BLaER1 treated with 17β-estradiol and CSF1 and Interleukin-3, amounts not matched to agents 10 nM and 100 nM (cell line): ENCODE results near the gene C2orf81.

ENCODE experiments used
- H3K27ac ChIP-seq, 11 experiments: shearing (Covaris generic); formaldehyde crosslinking; 2 replicates each; pipeline ENCODE4 v1.8.1; 2022
- H3K27me3 ChIP-seq, 11 experiments: shearing (Covaris generic); formaldehyde crosslinking; 2 replicates each; pipeline ENCODE4 v1.8.1; 2022
- H3K36me3 ChIP-seq, 11 experiments: shearing (Covaris generic); formaldehyde crosslinking; 2 replicates each; pipeline ENCODE4 v1.8.1; 2022
- H3K4me1 ChIP-seq, 10 experiments: shearing (Covaris generic); formaldehyde crosslinking; 2 replicates each; pipeline ENCODE4 v1.8.1; 2022
- H3K4me2 ChIP-seq, 11 experiments: shearing (Covaris generic); formaldehyde crosslinking; 2 replicates each; pipeline ENCODE4 v1.8.1; 2022
- H3K4me3 ChIP-seq, 10 experiments: shearing (Covaris generic); formaldehyde crosslinking; 2 replicates each; pipeline ENCODE4 v1.8.1; 2022
- H3K9ac ChIP-seq, 11 experiments: shearing (Covaris generic); formaldehyde crosslinking; 2 replicates each; pipeline ENCODE4 v1.8.1; 2022
- H3K9me3 ChIP-seq, 11 experiments: shearing (Covaris generic); formaldehyde crosslinking; replicated peaks in 1 of 11; 2 replicates each; pipeline ENCODE4 v1.8.1; 2022
- H4K20me1 ChIP-seq, 11 experiments: shearing (Covaris generic); formaldehyde crosslinking; 2 replicates each; pipeline ENCODE4 v1.8.1; 2022
- Cebpa-rat ChIP-seq, 11 experiments: shearing (Covaris generic); IDR thresholded peaks; 2 replicates each; pipeline ENCODE4 v1.8.1; 2022

Gene C2orf81

GRCh38 chr2:74379851-74380789 is 41.3 kb downstream of the C2orf81 start, which contains the start of gene DCTN1:
DCTN1 (minus strand) TSS chr2:74380311; CDS start chr2:74380037, 274 bp downstream.
- TF ChIP-seq Cebpa-rat (IDR thresholded peaks at IDR 0.05): no peak
- Histone ChIP-seq H3K4me3 (0 out of 20 replicates have a peak within 1 kb of the TSS, but pooled peaks of 1 of the 10 experiments have one; percentile 11), H3K4me2 (peak within 1 kb of the TSS; percentile 3 to 67 (median 48); a peak in 19 of 22 replicates), H3K36me3 (peaks cover 56 to 87% (median 70%) of the 10 kb centered on the region in 11 experiments), H4K20me1 (peaks cover 36 to 94% (median 82%) of the 10 kb centered on the region in 11 experiments; a peak in 19 of 22 replicates), H3K27ac (peak within 1 kb of the TSS in 3 of 11 experiments; percentile 7 to 35 (median 34); a peak in 2 of 22 replicates), H3K9me3 (no peaks in the 10 kb centered on the region), H3K27me3 (no peaks in the 10 kb centered on the region), H3K9ac (peak within 1 kb of the TSS in 9 of 11 experiments; percentile 3 to 65 (median 51); a peak in 15 of 22 replicates), H3K4me1 (peaks cover 23 to 41% (median 34%) of the 10 kb centered on the region in 10 experiments)

GRCh38 chr2:74378007-74378406 is 43.4 kb downstream of the C2orf81 start:
- no peaks in the 10 kb centered on the region for H3K9me3 ChIP-seq
- no peak overlapping the region for H3K27ac ChIP-seq
- TF ChIP-seq Cebpa-rat (IDR thresholded peaks at IDR 0.05): no peak
- H4K20me1 ChIP-seq: peaks cover 33 to 94% (median 82%) of the 10 kb centered on the region in 11 experiments; a peak in 20 of 22 replicates
- H3K4me3 ChIP-seq: no peak overlapping the region
- H3K9ac ChIP-seq: no peak overlapping the region
- H3K27me3 ChIP-seq: no peaks in the 10 kb centered on the region
- no peak overlapping the region for H3K4me2 ChIP-seq
- peaks cover 41 to 77% (median 55%) of the 10 kb centered on the region in 11 experiments for H3K36me3 ChIP-seq
- H3K4me1 ChIP-seq: peaks cover 37 to 59% (median 48%) of the 10 kb centered on the region in 10 experiments

GRCh38 chr2:74375838-74376237 is 45.6 kb downstream of the C2orf81 start:
- Histone ChIP-seq H3K36me3 (peaks cover 45 to 79% (median 64%) of the 10 kb centered on the region in 11 experiments), H3K4me3 (no peak overlapping the region), H3K9ac (no peak overlapping the region), H3K9me3 (no peaks in the 10 kb centered on the region), H3K27me3 (no peaks in the 10 kb centered on the region), H3K4me2 (peak overlapping the region in 10 of 11 experiments; percentile 0 to 57 (median 26); a peak in 10 of 22 replicates), H3K4me1 (peaks cover 38 to 57% (median 52%) of the 10 kb centered on the region in 10 experiments), H3K27ac (no peak overlapping the region), H4K20me1 (peaks cover 23 to 98% (median 85%) of the 10 kb centered on the region in 11 experiments; a peak in 20 of 22 replicates)
- no peak for TF ChIP-seq Cebpa-rat (IDR thresholded peaks at IDR 0.05)

GRCh38 chr2:74374509-74375205 is 46.8 kb downstream of the C2orf81 start:
- Histone ChIP-seq H3K9me3 (no peaks in the 10 kb centered on the region), H3K9ac (no peak overlapping the region), H4K20me1 (peaks cover 12 to 93% (median 73%) of the 10 kb centered on the region in 11 experiments; a peak in 20 of 22 replicates), H3K4me1 (peaks cover 27 to 45% (median 40%) of the 10 kb centered on the region in 10 experiments), H3K4me3 (no peak overlapping the region), H3K4me2 (0 out of 22 replicates have a peak overlapping the region, but pooled peaks of 3 of the 11 experiments have one; percentile 24 to 61 (median 53)), H3K27ac (no peak overlapping the region), H3K36me3 (peaks cover 56 to 90% (median 75%) of the 10 kb centered on the region in 11 experiments), H3K27me3 (no peaks in the 10 kb centered on the region)
- TF ChIP-seq Cebpa-rat (IDR thresholded peaks at IDR 0.05): no peak

DNA sequence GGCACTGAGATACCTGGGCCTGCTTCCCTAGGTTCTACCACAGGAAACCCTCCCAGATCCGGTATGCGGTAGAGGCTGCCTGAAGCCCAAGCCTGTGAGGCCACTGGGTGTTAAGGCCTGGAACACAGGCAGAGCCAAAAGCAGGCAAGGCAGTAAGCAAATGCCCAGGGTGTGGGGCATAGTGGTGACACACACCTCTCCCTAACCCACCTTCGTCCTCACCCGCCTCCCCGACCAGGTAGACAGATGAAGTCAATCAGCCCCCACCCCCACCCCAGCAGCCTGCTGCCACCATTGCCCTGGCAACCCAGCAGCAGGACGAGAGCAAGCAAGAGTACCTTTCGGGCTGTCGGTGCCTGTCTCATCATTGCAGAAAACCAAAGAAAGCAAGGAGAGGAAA is 47.4 kb downstream of the C2orf81 start:
- Histone ChIP-seq H3K4me1 (peaks cover 25 to 40% (median 34%) of the 10 kb centered on the region in 10 experiments), H3K36me3 (peaks cover 63 to 97% (median 82%) of the 10 kb centered on the region in 11 experiments), H3K9me3 (no peaks in the 10 kb centered on the region), H3K27ac (no peak overlapping the region), H4K20me1 (peaks cover 5 to 86% (median 67%) of the 10 kb centered on the region in 11 experiments; a peak in 18 of 22 replicates), H3K4me3 (no peak overlapping the region), H3K9ac (no peak overlapping the region), H3K4me2 (peak overlapping the region in 9 of 11 experiments; percentile 24 to 61 (median 56); a peak in 15 of 22 replicates), H3K27me3 (no peaks in the 10 kb centered on the region)
- no peak for TF ChIP-seq Cebpa-rat (IDR thresholded peaks at IDR 0.05)

- Histone ChIP-seq H3K9ac (no peak overlapping the region), H3K4me2 (peak overlapping the region; percentile 24 to 61 (median 53); a peak in 18 of 22 replicates), H3K4me3 (no peak overlapping the region), H3K9me3 (no peaks in the 10 kb centered on the region), H3K36me3 (peaks cover 66 to 97% (median 84%) of the 10 kb centered on the region in 11 experiments), H3K27me3 (no peaks in the 10 kb centered on the region), H3K4me1 (peaks cover 25 to 40% (median 32%) of the 10 kb centered on the region in 10 experiments), H4K20me1 (peaks cover 4 to 78% (median 59%) of the 10 kb centered on the region in 11 experiments; a peak in 18 of 22 replicates), H3K27ac (peak overlapping the region in 2 of 11 experiments; percentile 2 to 4; a peak in 1 of 22 replicates)
- no peak for TF ChIP-seq Cebpa-rat (IDR thresholded peaks at IDR 0.05)
These were observed 48.2 kb downstream of the C2orf81 start for GRCh38 chr2:74373221-74373676.

DNA sequence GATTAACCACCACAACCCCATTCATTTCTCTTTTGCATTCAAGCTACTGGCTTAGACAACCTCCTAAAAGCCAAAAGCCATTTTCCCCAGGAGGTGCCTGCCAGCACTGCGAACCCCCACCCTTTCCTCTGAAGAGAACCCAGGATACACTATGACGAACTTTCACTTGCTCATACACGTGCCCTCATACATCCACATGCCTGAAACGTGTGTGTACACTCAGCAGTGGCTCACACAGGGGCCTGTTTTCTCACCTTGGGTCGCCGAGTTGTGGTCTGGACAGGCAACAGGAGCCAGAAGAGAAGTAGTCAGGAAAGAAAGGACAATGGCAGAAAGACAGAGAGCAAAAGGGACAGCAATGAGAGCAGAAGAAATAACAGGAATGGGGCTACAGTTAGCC is 48.7 kb downstream of the C2orf81 start:
- Histone ChIP-seq H4K20me1 (peaks cover 4 to 73% (median 53%) of the 10 kb centered on the region in 11 experiments; a peak in 18 of 22 replicates), H3K9ac (no peak overlapping the region), H3K36me3 (peaks cover 66 to 97% (median 84%) of the 10 kb centered on the region in 11 experiments), H3K4me2 (peak overlapping the region in 7 of 11 experiments; percentile 36 to 61 (median 57); a peak in 10 of 22 replicates), H3K27me3 (no peaks in the 10 kb centered on the region), H3K9me3 (no peaks in the 10 kb centered on the region), H3K27ac (0 out of 22 replicates have a peak overlapping the region, but pooled peaks of 1 of the 11 experiments have one; percentile 2), H3K4me3 (no peak overlapping the region), H3K4me1 (peaks cover 25 to 40% (median 32%) of the 10 kb centered on the region in 10 experiments)
- TF ChIP-seq Cebpa-rat (IDR thresholded peaks at IDR 0.05): no peak

DNA sequence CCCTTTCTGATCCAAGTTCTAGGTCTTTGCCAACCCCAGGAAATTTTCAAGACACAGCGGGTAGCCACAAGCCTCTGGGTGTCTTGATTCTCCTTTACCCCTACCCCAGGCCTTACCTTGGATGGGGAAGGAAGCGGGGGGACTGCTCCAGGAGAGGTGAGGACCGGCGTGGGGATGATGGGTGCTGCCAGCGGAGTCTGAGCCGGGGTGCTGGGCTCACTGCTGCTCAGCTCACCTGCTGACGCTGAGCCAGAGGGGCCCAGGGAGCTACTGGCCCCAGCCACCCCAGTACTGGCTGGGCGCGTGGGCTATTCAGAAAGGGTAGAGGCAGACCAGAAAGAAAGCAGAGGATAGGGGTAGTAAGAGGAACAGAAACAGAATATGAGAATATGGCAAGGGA is 50.0 kb downstream of the C2orf81 start:
- no peak overlapping the region for H3K9ac ChIP-seq
- peaks cover 25 to 37% (median 29%) of the 10 kb centered on the region in 10 experiments for H3K4me1 ChIP-seq
- no peak overlapping the region for H3K27ac ChIP-seq
- H4K20me1 ChIP-seq: peaks cover 4 to 62% (median 45%) of the 10 kb centered on the region in 11 experiments; a peak in 18 of 22 replicates
- H3K4me2 ChIP-seq: no peak overlapping the region
- H3K27me3 ChIP-seq: no peaks in the 10 kb centered on the region
- peaks cover 66 to 97% (median 84%) of the 10 kb centered on the region in 11 experiments for H3K36me3 ChIP-seq
- TF ChIP-seq Cebpa-rat (IDR thresholded peaks at IDR 0.05): no peak
- no peak overlapping the region for H3K4me3 ChIP-seq
- no peaks in the 10 kb centered on the region for H3K9me3 ChIP-seq
